ENCODE data around the gene KIF6.

The KIF6 gene

DNA sequence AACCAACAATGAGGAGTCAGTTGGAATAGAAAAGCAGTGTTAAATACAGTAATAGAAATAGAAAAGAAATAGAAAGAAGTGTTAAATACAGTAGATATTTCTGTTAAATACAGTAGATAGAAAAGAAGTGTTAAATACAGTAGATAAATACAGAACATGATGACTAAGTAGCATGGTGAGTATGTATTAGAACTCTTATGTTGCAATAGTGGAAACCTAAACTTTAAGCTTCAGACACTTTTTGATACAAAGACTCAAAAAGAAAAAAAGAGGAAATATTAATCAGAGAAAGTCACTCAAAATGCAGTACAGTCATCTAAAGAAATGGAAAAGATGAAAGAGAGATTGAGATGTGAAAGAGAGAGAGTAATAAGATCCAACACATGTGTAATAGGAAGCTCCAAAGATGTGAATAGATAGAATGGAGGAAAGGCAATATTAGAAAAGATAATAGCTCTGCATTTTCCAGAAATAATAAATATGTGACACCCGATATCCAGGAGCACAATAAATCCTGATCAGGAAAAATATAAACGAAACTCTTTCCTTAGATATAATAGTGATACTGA, 271.2 kb downstream of the KIF6 start:
- DNase-seq, result no peak

DNA sequence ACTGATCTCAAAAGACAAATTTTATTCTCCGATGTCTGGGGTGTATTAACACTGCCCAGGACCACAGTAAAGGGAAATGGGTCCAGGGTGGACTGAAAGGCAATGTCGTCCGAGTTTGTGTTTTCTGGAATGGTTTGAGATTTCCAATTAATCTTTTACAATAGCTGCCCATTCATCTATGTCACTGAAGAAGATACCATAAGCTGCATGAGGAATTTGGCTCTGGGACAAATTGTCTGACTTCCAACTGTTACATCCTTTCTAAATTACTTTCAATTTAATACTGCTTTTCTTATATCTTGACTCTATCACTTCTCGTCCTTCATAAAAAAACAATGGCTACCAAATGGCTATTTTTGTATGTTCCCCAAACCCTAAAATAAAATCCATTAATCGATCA, 272.0 kb downstream of the KIF6 start:
- DNase-seq, result no peak

DNA sequence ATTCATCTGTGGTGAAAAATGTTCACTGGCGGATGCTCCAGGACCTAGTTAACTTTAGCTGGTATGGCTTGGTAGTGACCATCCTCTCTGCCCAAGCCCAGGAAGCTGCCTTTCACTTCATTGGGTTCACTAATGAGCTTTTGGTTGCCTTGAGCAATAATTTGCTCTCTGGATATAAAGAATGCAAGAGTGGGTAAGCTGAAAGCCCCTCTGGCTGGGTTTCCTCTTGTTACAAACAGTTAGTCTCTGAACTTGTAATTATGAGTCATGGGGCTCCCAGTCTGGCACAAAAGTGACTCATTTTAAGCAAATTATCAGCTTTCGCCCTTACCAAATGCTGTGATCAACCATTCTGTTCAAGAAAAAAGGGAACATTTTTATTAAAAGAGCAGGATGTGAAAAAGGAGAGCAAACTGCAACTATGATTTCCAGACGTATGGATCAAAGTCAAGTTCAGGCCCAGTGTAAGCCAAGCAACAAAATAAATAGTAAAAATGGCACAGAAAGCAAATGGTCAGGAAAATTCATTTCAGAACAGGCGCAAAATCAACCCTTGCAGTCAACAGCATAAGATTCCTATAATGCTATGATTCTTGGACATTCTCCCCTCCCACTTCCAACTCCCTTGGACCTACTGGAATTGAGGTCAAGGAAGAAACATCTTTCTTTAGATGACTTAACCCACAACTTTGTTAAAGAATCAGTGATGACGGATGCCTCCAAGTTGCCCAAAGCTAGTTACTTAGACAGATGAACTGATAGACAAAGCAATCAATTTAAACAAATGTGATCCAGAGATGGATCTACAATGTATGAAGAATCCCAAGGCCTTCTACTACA, 272.7 kb downstream of the KIF6 start:
- no peak for DNase-seq

DNA sequence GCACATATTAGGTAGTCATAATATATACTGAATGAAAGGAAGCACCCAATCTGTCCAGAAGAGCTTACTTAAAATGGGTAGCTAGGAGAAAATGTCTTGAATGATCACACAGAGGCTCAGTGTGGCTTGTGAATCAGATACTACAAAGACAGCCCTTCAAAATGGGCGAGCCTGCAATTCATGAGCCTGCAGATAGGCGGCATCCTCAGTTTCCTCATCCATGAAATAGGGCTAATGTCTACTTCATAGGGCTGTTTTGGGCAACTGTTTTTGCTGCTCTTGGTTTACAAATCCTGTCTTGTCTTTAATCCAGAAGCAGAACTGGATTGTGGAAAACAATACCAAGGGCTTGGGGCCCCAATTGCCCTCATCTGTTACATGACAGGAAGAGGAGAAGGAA, 273.4 kb downstream of the KIF6 start:
- no peak for DNase-seq

DNA sequence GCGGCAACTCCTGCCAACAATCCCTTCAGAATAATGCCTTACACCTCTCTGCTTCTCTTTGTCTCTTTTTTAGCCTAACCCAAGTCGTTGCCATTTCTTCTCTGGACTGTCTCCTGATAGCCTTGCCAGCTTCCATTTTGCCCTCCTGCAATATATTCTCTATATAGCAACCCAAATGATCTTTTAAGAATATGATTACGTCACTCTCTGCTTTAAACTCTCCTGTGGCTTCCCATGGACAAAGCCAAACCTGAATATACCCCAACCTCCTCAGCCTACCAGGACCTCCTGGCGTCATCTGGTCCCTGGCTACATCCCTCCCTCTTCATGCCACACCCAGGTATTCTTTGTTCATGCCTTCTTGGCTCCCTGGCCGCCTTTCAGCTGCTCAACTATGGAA, 276.2 kb downstream of the KIF6 start:
- DNase-seq, result no peak

DNA sequence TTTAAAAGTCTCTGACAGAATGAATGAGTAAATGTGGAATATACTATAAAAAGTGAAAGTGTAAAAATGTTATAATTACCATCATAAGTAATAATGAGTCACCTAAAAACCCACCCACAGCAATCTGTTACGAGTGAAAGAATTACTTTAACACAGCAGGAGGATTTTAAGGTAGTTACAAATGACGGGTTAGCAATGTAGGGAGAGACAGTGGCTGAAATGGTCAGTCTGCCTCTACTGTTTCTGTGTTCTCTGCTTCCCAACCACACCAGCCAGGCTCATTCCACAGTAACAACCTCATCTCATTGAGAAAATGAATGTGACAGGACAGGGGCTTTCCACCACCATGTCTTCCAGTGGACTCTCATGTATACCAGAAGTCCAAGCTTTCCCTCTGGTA, 278.3 kb downstream of the KIF6 start:
- no peak for DNase-seq

DNA sequence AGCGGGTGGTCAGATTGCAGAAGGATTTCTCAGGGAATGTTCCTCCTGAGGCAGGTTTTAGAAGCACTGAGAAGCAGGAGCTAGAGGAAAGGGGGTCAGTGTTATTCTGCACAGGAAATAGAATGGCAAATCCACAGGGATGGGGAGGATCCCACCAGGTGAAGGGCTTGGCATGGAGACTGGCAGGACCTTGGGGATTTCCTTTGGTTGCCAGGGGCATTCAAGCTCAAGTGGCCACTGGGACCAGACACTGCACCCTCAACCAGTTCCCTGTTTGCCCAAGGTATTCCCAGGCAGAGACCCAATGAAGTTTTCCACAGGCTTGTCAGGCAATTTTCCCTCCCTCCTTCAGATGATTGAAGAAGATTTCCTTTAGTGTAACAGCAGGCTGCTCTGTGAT, 279.5 kb downstream of the KIF6 start:
- no peak for DNase-seq

DNA sequence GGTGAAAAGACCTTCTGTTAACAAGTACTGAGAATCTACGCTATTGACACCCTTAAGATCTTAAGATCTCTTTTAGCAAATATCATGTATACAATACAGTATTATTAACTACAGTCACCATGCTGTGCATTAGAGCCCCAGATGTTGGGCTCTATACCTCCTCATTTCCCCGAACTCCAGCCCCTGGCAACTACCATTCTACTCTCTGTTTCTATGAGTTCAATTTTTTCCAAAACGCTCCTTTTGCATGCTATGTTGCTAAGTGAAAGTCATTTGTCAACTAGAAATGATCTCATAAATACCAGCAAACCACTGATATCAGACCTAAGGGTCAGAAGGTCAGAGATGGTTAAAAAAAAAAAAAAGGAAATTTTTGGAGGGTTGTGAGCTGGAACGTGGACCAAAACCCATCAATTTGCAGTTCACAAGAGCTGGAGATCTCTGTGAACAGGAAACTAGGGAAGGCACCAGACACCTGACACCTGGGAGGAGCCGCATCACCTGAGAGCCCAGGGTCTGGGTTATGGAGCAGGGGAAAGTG, 280.7 kb downstream of the KIF6 start:
- DNase-seq, result no peak

DNA sequence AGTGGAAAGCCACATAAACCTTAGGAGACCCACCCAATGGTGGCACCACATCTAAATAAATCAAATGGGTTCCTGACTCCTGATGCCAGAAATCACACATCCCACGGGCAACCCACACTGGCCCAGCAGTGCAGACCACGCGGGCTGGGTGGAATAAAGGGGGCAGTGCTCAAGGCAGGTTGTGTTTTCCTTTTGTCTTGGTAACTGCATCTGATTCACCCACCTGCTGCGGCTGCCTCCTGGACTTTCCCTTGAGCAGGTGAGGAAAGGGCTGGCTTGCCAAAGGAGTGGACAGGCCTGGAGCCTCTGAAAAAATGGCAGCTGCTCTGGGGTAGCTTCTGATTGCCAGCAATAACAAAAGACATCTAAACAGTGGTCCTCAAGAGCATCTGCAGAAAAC, 283.2 kb downstream of the KIF6 start:
- no peak for DNase-seq

DNA sequence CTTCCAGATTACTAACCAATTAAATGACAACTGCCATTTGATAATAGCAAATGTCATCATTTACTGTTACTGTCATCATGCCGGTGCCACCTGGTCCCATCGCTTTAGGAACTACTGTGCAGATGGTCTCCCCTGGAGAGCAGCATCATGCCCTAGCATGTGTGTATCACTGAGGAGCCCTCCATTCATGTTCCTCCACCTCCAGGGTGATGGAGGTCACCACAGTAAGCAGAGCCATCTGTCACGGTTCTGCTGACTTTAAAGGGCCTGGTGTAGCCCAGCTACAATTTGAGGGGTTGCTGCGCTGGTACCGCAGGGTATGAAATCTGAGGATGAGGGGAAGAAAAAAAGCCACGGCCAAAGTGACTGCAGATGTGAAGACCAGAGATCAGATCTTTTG, 283.9 kb downstream of the KIF6 start:
- DNase-seq, result no peak

DNA sequence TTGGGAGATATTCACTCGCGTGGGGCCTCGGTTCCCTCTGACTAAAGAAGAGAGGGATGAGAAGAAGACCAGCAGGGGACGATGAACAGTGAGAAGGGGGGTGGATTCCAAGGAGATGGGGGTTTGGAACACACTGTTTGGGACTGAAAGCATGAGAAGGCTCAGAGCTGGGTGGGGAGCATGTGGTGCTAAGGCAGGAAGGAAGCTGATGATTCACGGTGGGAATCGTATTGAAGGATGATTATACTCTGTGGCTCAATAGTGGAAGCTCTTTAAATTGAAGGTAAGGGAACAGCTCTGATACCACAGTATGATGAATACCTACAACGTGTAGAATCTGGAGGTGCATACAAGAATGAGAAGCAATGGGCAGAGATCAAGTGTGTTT, 285.2 kb downstream of the KIF6 start:
- no peak for DNase-seq

DNA sequence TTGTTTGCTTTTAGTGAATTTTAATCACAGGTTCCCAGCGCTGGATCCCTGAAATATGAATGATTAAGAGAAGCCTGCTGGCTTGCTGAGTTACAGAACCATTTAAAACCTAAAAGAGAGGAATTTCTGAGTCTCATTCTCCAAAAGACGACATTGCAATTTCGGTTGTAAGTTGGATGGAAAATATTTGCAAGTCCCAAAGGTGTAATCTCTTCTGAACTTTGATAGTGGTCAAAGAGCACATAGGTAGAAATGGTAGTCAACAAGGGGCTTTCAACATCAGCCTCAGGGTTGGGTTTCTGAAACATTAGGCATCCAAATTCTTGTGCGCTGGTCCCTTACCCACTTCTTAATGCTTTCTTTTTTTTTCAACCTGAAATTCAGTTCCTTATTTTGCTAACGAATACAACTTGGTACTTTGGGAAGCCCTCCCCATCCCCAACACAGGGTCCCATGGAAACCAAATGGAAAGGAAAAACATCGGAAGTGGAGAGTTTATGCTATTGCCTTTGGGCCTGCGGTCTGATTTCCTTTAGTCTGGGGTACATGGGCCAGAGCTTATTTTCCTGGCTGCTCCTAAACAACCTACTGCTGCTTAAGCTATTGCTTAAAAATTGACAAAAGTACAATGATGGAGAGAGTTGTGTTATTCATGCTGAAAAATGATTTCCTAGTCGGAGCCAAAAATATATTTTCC, 285.7 kb downstream of the KIF6 start:
- no peak for DNase-seq

DNA sequence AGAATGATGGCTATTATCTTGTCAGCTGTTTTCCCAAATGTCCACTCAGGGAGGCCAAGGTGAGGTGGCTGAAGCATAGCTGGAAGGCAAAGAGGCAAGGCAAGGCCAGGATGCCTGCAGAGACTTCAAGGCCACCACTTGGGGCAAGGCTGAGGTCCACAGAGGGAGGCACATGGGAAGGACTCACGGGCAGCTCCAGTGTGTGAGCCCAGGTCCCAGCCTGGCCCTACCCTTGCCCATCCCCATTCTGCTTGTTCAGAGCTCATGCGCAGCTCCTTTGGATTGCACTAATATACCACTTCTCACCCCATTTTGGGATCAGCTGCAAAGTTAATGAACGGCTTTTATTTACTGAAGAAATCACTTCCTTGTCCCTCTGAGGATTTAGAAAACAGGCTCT, 291.6 kb downstream of the KIF6 start:
- no peak for DNase-seq

DNA sequence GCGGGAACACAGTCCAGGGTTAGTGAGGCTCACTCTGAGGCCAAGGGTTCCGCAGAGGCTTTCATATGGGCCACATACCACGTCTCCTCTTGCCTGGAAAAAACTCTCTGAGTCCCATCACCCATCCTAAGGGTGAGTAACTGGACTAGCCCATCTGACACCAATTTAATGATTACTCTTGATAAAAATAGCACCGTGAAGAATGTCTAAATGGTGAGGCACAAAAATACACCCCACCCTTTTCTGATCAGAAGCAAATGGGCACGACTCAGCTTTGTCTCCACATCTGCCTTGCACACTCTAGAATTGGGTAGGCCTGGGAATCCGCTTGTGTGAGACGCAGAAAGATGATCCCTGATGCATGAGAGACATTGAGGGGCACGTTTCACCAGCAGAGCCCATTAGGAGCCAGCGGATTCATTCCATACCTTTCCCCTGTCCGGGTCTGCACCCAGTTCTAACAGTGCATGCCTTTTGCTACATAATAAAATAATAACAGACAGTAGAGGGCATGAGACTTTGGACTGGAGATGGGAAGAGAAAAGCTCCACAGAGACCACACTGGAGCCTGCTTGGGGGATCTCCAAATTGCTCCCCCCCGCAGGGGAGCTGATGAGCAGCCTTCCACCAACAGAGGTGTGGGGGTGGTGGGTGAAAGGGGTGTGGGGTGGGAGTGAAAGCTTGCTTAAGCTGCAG, 292.7 kb downstream of the KIF6 start:
- DNase-seq, result no peak

DNA sequence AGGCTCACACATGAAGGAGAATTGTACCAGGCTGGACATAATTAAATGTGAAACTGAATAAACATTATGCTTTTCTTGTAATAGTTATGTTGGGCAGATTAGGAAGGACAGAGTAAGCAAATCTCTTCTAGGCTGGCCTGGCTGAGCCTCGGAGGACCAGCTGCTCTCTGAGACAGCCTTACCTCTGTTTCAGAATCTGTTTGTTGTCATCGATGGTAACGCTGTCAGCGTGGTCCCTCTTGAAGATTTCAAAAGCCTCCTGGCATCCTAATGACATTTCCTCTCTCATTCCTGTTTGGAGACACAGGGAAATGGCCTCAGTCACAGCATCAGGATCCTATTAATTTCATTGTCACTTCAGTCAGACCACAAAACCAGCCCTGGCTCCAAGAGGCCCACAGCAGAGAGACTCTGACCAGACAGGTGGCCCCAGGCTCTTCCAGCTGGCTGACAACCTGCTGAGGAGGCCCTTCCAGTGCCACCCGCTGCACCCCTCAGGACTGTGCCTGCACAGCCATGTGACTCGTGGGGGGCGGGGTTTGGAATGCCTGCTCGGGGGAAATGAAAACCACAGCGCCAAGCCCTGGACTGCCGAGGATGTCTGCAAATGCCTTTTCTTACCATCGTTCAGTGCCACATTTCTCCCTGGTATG, 294.2 kb downstream of the KIF6 start:
- peak in 51 of 56 donors; percentile 9 to 80 (median 53) for DNase-seq

DNA sequence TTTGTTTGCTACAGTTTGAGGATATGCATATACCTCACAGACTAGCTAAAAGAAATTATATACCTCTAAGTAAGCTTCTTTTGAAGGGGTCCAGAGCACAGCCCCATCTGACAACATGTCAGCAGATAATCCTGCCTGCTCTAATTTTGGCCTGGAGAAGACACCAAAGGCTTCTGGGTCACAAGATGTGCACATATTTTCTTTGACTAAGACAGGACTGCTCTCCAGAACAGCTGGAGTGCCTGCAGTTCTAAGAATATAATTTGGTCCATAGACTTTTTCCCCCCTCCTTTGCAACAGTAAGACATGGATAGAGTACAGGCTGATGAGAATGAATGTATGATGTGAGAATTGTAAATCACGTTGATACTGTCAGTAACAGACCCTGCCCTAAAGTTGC, 294.8 kb downstream of the KIF6 start:
- no peak for DNase-seq

DNA sequence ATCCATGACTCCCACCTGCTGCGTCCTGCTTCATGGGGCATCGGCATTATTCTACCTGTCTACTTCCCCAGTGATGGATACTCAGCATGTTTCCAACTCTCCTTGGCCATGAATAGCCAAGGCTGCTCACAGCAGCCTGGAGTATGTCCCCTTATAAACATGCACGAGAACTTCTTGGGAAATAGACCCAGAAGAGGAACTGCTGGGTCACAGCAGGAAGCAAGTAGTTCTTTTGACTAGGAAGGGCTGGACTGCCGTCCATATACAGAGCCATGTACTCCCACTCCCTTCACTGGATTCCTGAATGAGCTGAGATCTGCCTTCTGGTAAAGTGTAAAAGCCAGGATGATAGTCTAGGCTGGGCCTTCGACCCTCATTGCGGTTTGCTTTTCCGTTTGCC, 296.4 kb downstream of the KIF6 start:
- no peak for DNase-seq

DNA sequence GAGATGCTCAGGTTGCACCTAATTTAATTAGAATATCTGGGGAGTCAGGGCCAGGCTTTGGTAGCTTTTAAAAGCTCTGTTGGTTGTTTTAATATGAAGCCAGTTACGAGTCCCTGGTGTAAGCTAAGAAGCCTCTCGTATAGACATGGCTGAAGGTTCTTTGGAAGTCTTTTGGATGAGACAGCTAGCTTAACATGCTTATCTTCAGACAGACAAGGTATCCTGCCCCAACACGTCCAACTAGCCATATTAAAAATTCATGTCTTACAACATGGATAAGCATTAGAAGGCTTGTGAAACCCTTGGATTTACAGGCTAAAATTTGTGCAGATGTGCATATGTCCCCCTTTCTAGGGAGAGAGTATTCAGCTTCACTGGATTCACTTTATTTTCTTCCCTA, 297.1 kb downstream of the KIF6 start:
- DNase-seq, result no peak

DNA sequence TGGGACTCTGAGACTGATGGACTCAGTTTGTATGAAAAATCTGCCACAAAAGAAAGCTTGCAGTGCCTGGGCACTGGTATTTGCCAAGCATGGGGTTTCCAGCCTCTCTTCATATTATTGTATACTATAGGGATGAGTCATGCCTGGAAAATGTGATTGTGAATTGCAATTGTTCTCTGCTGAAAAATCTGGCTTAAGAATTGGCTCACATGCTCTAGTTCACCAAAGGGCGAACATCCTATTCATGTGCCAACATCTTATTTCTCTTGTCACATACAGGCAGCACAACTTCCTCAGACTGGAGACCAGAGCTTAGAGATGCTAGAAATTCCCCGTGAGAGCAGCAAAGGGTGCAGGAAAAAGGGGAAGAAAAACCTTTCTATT, 299.1 kb downstream of the KIF6 start:
- peak in 4 of 56 donors; percentile 8 to 29 (median 16) for DNase-seq

DNA sequence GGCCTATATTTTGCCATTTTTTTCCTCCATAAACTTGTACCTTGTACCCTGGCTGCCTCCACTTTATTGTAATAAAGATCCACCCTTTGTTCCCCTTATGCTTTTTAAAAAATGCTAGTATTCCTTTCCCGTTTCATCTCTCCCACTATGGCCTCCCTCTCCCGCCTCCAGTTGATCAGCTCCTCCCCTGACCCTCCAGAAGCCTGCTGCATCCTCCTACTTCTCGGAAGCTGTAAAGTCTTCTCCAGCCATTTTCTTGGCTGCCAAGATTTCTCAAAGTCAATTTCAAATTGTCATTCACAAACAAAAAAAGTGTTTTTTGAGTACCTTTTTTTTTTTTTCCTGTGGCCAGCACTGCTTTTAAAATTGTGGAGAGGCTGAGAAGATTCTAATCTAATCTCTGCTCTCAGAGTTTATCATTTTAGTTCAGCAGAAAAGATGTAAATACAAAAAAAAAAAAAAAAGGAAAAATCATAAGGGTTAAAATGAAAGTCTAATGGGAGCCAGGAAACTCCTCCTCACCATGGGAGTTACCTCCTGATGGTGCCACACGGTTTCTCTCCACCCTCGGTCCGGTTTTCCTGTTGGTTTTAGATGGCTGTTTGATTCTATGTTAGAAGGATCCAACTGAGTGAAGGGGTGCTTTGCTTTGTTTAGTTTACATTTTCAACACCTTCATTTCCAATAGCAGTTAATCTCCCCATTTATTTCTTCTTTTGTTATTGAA, 299.7 kb downstream of the KIF6 start:
- DNase-seq, result no peak

DNA sequence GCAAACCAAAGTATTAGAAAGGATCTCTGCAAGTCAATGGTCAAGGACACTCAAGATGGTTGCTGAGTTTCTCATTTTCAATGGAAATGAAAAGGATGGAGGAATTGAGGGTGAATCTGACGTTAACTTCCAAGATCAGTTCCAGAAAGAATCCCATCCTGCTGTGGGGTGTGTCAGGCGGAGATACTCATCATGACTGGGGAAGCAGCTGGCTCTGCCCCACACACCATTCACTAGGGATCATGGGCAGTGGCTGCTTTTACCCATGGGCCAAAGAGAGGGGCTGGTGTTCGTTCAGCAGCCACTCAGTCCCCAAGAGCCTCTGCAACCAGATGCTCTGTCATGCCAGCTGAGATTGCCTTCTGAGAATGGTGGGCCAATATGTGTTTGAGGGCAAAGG, 300.4 kb downstream of the KIF6 start:
- no peak for DNase-seq

Data from amygdala (tissue), 56 donors.